GM19328 (cell line): Measurements from ENCODE around the gene KLHL26.

Experiments used
- ATAC-seq: cut with Tn5 transposase; IDR thresholded peaks from one replicate; pipeline ENCODE4 v1.9.1; 2021; ENCODE audit warnings: mild to moderate bottlenecking, moderate library complexity; ENCODE audit not compliant: unreplicated experiment

KLHL26 gene

GRCh38 chr19:18646535-18647370, 9.9 kb downstream of the KLHL26 start:
- no peak for ATAC-seq

- no peak for ATAC-seq
Measured at GRCh38 chr19:18647371-18647767, 10.5 kb downstream of the KLHL26 start.

GRCh38 chr19:18647807-18648206, 11.0 kb downstream of the KLHL26 start:
- ATAC-seq: no peak

GRCh38 chr19:18648973-18649315, 12.1 kb downstream of the KLHL26 start:
- no peak for ATAC-seq

GRCh38 chr19:18649371-18650020, 12.7 kb downstream of the KLHL26 start:
- no peak for ATAC-seq

- no peak for ATAC-seq
Measured at GRCh38 chr19:18650021-18650390, 13.2 kb downstream of the KLHL26 start.

GRCh38 chr19:18650468-18651041, 13.7 kb downstream of the KLHL26 start:
- no peak for ATAC-seq

- ATAC-seq: no peak
Measured at GRCh38 chr19:18651300-18651699, 14.5 kb downstream of the KLHL26 start.

- ATAC-seq: no peak
Measured at GRCh38 chr19:18651733-18652132, 14.9 kb downstream of the KLHL26 start.

- ATAC-seq: no peak
Measured at GRCh38 chr19:18653853-18654252, 17.0 kb downstream of the KLHL26 start.

- no peak for ATAC-seq
Measured at GRCh38 chr19:18654469-18654868, 17.6 kb downstream of the KLHL26 start.

GRCh38 chr19:18655173-18655844, 18.5 kb downstream of the KLHL26 start:
- no peak for ATAC-seq

GRCh38 chr19:18656337-18657086, 19.7 kb downstream of the KLHL26 start:
- no peak for ATAC-seq

GRCh38 chr19:18657590-18658365, 20.9 kb downstream of the KLHL26 start:
- ATAC-seq: no peak

- ATAC-seq: no peak
Measured at GRCh38 chr19:18658366-18658855, 21.6 kb downstream of the KLHL26 start.

GRCh38 chr19:18659281-18660050, 22.6 kb downstream of the KLHL26 start:
- no peak for ATAC-seq

GRCh38 chr19:18660051-18660910, 23.5 kb downstream of the KLHL26 start:
- ATAC-seq: no peak

GRCh38 chr19:18660939-18661670, 24.3 kb downstream of the KLHL26 start:
- ATAC-seq: no peak
